Stimulated activated CD8-positive, alpha-beta memory T cell treated with anti-CD3 and anti-CD28 coated beads, Interleukin-12 subunit alpha, Interleukin-12 subunit beta, amount 100 ng/mL, for 24 hours (primary cell): ENCODE measurements around the gene BICDL1.

Experiments
- DNase-seq: peaks from one replicate; pipeline ENCODE4 v3.0.0-alpha.2; 2020; ENCODE audit errors: extremely low read depth

The BICDL1 gene

DNA sequence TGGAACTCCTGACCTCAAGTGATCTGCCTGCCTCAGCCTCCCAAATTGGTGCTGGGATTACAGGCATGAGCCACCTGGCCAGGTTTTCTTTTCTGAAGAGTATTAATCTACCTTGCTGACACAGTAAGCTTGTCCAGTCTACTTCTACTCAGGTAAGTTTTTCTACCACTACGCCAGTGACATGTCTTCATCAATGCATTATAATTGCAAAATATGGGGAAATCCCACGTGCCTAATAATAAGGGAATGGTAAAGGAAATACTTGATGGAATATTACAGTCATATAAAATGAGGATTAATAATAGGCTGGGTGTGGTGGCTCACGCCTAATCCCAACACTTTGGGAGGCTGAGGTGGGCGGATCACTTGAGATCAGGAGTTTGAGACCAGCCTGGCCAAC is 65.3 kb downstream of the BICDL1 start:
- DNase-seq = no peak

DNA sequence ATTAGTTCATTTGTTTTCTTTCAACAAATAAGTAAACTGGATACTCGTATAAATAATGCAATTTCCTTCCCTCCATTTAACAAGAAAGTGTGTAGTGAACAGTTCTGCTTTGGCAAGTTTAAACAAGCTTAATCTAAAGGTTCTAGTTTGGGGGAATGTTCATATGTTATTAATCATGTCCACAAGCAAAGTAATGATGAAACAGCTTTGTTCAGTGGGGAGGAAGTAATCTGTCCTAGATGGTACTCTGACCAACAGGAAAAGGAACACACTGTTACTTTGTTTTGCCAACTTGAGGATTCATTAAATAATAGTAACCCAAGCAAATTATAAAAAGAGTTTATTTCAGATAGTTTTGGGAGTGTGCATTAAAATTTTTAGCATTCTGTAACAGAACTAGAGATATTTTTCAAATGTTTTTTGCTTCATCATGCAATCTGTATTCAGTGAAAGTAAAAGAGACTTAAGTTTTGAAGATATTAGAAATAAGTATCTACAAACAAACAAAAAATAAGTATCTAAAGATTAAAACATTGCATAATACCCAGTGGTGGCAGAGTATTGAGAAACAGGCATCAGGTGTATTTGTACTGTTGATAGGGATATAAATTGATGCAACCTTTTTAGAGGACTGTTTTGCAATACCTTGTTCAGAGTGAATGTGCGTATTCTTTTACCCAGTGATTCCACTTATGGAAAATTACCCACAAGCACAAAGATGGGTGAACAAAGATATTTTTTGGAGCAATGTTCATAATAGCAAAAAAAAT is 66.4 kb downstream of the BICDL1 start:
- no peak for DNase-seq

DNA sequence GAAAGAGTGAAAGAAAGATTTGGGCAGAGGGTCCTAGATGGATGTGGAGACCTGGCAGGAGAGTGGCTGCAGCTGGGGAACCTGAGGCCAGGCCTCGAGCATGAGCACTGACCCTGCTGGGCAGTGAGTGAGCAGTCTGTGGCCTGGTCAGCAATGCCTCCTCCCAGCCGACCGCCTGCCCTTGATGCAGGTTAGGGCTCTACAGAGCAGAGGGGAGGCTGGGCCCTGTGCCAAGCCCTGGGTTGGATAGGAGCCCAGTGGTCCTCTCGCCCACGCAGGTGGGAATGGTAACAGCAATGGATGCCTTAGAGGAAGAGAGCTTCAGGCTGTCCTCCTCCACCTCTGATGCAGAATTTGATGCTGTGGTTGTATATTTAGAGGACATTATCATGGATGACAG is 67.7 kb downstream of the BICDL1 start:
- no peak for DNase-seq

DNA sequence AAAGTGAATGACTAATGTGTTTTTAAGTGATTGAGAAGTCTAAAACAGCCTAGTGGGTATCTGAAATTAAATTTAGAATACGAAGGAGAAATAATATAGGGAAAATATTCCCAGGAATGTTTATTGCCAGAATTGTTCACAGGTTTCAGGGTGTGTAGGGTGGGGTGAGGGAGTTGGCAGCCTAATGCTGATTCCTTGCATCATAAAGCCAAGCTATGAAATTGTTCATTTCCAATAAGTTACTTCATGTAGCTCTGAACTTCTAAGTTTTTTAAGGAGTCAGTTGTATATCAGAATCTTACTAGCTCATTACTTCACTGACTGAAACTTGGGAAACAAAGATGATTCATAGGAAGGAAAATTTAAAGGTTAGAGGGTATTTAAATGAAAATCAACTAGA is 71.2 kb downstream of the BICDL1 start:
- DNase-seq = no peak

DNA sequence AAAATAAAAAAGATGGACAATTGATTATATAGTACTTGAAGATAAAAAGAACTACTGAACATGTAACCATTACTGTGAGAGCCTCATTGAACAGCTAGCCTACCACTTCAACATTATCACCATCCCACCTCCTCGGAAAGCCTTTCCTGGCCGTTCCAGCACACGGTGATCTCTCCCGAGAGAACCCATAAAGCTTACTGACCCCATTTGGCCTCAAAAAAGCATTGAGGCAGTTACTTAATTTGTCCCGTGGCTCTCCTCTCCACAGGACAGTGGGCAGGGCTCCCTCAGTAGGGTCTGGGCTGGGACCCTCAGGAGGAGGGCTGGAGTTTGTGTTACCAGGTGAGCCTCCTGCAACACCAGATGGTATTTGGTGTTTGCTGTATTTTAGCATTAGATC is 71.7 kb downstream of the BICDL1 start:
- DNase-seq = no peak

DNA sequence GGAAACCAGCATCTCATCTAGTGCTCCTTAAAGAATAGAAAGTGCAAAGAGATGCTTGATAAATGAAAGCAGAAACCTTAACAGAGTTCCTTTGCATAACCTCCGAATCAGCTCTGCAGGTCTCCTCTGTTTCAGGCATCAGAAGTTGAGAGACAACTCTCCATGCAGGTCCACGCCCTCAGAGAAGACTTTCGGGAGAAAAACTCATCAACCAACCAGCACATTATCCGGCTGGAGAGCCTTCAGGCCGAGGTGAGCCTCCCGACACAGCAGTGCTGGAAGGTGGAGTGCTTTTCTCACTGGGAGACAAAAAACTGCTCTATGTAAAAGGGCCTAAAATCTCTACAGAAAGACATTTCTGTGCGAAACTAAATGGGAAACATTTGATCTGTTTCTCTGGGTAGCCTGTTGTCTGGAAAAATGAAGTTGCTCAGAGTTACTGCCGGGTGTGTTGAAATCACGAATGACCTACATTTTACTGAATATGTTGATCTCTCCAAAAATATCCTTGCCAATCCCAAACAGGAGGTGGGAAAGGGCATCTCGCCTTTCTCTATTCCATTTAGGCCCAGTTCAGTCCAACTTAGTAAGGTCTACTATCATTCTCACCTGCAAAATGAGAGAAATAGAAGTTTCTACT is 72.7 kb downstream of the BICDL1 start:
- no peak for DNase-seq

DNA sequence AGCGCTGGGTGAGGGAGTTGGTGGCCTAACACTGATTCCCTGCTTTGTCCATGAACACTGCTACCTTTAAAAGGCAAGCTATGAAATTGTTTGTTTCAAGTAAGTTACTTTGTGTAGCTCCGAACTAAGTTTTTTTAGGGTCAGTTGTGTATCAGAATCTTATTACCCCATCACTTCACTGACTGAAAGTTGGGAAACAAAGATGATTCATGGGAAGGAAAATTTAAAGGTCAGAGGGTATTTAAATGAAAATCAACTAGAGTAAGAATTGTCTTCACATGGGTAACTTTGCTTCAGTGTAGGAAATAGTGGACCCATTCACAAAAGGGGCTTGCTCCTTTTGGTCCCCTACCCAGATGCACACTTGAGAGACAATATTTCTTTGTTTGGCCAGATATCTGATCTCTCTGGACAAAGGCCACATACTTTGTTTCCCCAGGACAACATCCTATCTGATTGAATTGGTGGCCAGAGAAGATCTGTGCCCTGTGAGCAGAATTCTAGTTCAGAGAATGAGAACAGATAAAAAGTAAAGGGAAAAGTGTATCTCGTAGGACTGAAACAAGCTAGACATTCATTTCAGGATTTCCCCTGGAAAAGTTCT is 74.0 kb downstream of the BICDL1 start:
- DNase-seq = no peak

DNA sequence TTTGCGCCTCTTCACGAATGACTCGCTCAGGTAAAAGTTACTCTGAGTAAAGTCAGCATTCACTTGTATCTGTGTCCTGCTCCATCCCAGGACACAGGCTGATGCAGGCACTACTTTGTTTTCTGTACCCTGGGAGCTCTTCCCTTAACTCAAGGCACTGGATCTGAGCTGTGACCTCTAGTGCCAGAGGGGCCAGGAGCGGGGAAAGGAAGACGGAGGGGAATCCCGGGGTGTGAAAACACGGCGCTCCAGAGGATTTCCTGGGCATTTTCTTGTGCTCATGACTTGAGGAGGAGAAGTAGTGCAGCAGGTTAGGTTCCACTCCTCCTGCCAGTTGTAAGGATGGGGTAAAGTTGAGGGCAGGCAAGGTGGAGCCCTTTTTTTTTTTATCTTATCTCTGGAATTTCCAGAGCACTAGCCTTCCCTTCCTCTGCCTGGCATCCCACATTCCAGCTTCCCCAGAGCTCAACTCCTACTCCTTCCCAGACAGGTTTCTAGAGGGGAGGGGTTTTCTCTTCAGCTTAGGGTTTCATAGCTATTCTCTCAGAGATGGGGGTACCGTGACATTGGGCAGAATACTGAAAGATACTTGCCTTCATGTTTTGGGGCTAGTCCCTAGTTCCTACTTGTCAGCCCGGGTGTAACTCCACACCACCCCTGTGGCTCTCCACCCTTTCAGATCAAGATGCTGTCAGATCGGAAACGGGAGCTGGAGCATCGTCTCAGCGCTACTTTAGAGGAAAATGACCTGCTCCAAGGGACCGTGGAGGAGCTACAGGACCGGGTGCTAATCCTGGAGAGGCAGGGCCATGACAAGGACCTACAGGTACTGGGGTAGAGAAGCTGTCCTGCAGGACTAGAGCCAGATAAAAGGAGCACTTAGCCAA is 75.3 kb downstream of the BICDL1 start:
- no peak for DNase-seq

DNA sequence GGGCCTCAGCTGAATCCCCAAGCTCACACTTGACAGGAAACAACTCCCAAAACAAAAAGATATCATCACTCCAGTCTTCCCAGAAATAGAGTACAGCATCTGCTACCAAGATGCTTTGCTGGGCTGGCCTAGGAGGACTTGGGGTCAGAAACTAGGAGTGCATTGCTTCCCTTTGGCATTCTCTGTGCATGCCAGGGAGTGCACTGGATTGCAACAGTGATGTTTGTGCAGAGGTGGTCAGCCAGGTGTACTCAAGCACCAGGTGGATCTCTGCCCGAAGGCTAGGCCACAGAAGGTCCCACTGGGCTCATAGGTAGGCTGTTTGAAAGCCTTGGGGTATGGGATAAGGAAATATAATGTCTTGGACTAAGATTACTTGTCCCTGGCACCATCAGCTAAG is 76.4 kb downstream of the BICDL1 start:
- no peak for DNase-seq

DNA sequence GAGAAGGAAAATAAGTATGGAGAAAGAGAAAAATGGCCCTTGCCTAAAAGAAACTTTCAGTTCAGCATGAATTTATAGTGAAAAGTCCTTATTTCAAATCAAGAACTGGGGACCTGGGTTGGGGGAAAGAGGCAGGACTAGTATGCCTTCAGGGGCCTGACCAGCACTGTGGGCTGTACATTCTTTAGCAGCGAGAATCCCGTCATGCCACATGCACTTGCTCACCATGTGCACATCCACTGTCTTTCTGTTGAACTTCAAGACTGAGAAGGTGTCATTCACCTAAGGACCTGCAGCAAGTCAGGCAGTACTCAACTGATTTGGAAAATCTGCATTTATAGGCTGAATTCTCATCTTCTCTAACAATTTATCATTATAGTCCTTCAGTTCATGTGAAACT is 77.3 kb downstream of the BICDL1 start:
- DNase-seq = no peak

DNA sequence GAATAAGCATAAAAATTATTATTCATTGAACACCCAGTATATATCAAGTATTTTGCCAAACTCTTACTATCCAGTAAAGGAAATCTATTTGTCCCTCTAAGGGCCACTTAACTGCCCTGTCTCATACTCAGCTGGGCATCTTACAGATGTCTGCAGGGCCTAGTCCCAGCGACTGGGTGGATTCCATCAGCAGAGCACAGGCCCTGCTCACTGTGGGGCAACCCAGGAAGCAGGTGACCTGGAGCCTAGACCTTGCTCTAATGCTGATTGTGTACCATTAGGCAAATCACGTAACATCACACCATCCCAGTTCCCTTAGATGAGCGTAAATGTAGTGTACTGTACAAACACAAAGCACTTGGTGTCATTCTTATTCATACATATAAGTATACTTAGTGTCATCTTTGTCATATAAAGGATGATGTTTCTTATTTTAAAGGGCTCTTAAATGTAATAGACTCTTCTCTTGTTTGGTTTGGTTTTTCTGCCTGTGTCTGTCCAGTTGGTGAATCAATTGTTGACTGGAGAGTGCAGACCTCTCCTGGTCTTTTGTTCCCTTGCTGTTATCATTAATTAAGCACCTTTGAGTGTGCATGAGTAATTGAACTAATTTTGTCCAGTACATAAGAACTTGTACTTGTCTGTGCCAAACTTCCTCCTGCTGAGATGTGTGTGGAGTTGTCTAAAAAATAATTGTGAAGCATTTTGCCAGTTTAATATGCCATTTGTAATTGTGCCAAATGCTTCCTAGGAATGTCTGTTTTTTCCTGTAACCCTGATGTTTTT is 78.2 kb downstream of the BICDL1 start:
- no peak for DNase-seq

DNA sequence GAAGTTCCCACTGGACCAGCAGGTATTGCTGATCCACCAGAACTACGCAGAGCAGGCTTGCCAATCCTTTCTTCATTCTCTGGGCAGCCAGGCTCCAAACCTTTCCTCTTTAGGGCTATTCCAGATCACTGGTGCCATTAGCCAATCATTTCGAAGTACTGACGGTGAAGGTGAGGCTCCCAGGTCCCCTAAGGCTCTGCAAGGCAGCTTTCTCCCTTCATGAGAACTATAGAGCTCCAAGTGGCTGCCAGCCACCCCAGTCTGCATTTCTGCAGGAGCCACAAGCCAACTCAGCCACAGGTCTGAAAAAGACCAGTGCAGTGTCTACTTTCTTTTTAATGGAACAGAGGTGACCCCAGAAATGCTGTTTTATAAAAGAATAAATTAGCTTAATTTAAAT is 78.9 kb downstream of the BICDL1 start:
- no peak for DNase-seq

DNA sequence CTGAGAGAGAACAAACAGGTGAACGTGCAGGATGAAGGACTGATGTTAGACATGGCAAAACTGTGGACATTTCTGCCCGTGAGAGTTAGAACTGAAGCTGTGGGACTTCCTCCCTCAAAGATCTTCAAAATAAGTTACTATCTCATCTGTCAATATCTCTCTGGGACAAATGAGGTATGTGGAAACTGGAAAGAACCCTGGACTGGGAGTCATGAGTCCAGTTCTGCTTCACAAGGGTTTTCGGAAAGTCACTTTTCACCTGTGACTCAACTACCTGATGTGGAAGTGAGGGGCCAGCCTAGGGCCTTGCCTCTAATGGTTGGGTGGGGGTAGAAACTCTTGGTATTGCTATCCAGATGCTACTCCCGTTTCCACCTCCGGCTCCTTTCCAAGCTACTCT is 80.2 kb downstream of the BICDL1 start:
- no peak for DNase-seq

DNA sequence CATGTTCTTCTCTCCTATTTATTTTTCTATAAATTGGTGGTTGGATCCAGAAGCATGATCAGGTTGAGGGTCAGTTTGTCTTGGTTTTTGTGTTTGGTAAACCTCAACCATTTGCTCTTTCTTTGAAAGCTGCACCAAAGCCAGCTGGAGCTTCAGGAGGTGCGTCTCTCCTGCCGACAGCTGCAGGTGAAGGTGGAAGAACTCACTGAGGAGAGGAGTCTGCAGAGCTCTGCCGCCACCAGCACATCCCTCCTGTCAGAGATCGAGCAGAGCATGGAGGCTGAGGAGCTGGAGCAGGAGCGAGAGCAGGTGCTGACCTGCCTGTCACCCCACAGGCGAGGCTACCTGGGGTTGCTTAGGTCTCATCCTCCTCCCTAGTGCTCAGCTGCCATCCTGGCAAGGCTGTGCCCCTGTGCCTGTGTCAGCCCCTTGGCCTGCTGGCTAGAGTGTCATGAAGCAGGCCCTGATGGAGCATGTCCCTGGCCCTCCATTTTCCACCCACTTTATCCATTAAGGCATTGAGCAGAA is 82.5 kb downstream of the BICDL1 start:
- DNase-seq = no peak

DNA sequence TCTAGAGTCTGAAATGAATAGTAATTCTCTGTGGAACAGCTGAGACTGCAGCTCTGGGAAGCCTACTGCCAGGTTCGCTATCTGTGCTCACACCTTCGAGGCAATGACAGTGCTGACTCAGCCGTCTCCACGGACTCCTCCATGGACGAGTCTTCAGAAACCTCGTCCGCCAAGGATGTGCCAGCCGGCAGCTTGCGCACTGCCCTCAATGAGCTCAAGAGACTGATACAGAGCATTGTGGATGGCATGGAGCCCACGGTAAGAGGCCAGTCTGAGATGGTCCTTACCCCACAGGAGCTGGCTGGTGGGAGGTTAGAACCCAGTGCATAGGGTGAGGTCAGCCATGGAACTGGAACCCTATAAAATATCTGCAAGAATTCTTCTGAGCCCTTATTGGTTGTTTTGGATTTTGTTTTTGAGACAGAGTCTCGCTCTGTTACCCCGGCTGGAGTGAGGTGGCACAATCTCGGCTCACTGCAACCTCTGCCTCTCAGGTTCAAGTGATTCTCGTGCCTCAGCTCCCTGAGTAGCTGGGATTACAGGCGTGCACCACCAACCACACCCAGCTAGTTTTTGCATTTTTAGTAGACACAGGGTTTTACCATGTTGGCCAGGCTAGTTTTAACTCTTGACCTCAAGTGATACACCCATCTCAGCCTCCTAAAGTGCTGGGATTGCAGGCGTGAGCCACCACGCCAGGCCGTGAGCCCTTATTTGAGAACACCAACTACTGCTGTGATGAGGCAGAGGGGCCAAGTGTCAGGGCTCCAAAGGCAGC is 83.6 kb downstream of the BICDL1 start:
- DNase-seq = no peak

DNA sequence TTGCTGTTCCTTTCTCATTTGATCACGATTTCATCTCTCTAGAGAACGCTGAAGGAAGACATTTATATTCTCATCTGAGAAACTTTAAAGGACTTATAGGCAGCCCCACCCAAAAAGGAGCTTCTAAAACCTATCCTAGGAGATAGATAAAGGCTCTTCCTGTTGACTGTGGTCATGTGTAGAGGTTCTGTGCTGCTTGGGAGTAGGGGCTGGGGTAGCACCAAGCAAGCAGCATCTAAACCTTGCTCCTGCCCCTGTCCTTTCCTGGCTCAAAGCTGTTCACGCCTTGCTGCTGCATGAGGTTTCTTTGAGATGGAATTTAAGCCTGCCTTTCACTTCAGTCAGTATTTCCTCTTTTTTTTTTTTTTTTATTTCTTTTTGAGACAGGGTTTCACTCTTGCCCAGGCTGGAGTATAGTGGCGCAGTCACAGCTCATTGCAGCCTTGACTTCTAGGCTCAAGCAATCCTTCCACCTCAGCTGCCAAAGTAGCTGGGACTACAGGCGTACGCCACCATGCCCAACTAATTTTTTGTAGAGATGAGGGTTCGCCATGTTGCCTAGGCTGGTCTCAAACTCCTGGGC is 86.1 kb downstream of the BICDL1 start:
- no peak for DNase-seq

DNA sequence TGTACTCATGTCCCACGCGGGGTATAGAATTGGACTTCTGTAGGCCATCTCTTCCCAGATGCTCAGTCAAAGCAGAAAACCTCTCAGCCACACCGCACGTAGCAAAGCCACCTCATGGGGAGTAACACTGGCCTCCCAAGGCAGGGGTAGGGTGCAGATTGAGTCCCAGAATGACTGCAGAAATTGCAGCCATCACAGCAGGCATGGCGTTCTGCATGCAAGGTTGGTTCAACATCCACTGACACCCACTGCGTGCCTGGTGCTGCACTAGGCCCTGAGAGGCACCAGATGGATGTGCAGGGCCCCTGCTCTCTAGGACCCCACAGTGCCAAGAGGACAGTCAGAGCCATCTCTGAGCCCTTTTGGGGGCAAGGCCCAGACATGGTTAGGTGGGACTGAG is 87.6 kb downstream of the BICDL1 start:
- DNase-seq = no peak

DNA sequence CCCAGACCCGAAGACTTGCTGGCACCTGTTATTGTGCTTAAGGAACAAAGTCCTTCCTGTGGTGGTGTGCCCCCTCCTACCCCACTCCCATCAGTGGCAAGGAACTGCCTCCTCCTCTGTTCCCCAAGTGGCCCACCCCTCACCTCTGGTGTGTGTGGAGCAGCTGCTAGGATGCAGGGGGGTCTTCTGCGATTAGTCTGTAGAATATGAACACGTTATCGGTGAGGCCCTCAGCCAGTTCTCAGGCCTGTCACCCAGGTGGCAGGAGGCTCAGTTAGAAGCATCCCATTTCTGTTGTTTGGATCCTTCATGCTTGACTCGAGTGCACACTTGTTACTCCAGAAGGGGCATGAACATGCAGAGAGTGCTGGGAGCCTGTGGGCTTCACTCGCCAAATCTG is 88.2 kb downstream of the BICDL1 start:
- no peak for DNase-seq

DNA sequence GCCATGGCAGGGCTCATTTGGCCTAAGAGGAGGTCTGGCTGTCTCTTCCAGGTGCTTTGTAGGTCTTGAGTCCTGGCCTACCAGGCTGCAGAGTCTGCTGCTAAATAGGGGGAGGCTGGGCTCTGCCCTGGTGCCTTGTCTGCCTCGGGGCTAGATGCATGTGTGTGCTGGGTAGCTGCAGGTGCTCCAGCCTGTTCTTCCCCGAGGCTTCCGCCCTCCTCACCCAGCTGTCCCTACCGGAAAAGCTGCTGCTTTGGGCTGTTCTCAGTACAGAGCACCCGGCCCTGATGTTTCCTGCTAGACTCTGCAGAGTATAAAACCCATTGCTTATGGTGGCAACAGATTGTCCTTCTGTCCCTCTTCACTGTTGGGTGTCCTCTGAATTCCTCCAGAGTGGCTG is 89.8 kb downstream of the BICDL1 start:
- no peak for DNase-seq
